NB4 (cell line): ENCODE results near the gene UCN2.

ENCODE experiments used
- DNase-seq: peaks from one replicate; pipeline ENCODE4 v3.0.0; 2010; ENCODE audit warnings: low read depth
- H3K4me3 ChIP-seq: one replicate; pipeline ENCODE4 v1.5.1; 2011; ENCODE audit warnings: mild to moderate bottlenecking, low read depth, low read length, moderate library complexity
- CTCF ChIP-seq: IDR thresholded peaks from one replicate; pipeline ENCODE4 v1.5.1; 2012; ENCODE audit warnings: low read depth, low read length
- MAX ChIP-seq: IDR thresholded peaks from 2 replicates; pipeline ENCODE4 v1.6.1; 2011; ENCODE audit warnings: low read depth, low read length
- MYC ChIP-seq: IDR thresholded peaks from 2 replicates; pipeline ENCODE4 v1.6.1; 2011; ENCODE audit warnings: low read depth, low read length
- POLR2A ChIP-seq: IDR thresholded peaks from 2 replicates; pipeline ENCODE4 v1.6.1; 2011; ENCODE audit warnings: mild to moderate bottlenecking; ENCODE audit not compliant: insufficient read length; ENCODE audit errors: extremely low read depth

The UCN2 gene

GRCh38 chr3:48596676-48597407 is 33.3 kb upstream of the UCN2 start:
- DNase-seq, result no peak
- no peak for TF ChIP-seq CTCF
- no peak for TF ChIP-seq POLR2A
- TF ChIP-seq MYC, result no peak
- no peak for TF ChIP-seq MAX
- no peak overlapping the region for H3K4me3 ChIP-seq

GRCh38 chr3:48596157-48596556 is 32.6 kb upstream of the UCN2 start:
- H3K4me3 ChIP-seq, result no peak overlapping the region
- DNase-seq, result no peak

GRCh38 chr3:48595526-48596121 is 32.0 kb upstream of the UCN2 start:
- no peak overlapping the region for H3K4me3 ChIP-seq
- peak; percentile 59 for DNase-seq
- TF ChIP-seq POLR2A (no peak), MYC (no peak), CTCF (no peak), MAX (no peak)

More at GRCh38 chr3:48596157-48596556, 32.6 kb upstream of the UCN2 start:
- TF ChIP-seq MYC, result no peak
- no peak for TF ChIP-seq POLR2A

GRCh38 chr3:48595075-48595525 is 31.5 kb upstream of the UCN2 start, which contains the start of gene COL7A1:
Gene COL7A1, minus strand, starts transcription at chr3:48595329. Its CDS starts 170 bp downstream, at chr3:48595159.
- no peak within 1 kb of the TSS for H3K4me3 ChIP-seq
- DNase-seq, result no peak
- TF ChIP-seq MAX (no peak), MYC (no peak), CTCF (no peak), POLR2A (no peak)

GRCh38 chr3:48594417-48595049 is 31.0 kb upstream of the UCN2 start:
- H3K4me3 ChIP-seq, result no peak overlapping the region
- TF ChIP-seq MAX, result no peak
- no peak for TF ChIP-seq MYC
- no peak for TF ChIP-seq POLR2A
- DNase-seq, result no peak

- TF ChIP-seq POLR2A (no peak), CTCF (no peak)
- no peak overlapping the region for H3K4me3 ChIP-seq
- no peak for DNase-seq
Observed at GRCh38 chr3:48593337-48593736, 29.8 kb upstream of the UCN2 start.
